H4 (cell line): ENCODE measurements around the gene SLC12A7. TPM values are rescaled to one million over a fixed set of nuclear protein-coding genes. Genes with fewer than 3 reads are reported as not detected.
"Not testable (repeated sequence)": the region's sequence is repeated elsewhere in the genome, so short reads cannot be mapped to it uniquely, and the experiment has no call there.

ENCODE experiments used
- DNase-seq: peaks from one replicate; pipeline ENCODE4 v3.0.0-alpha.2; 2015; ENCODE audit warnings: low spot score
- total RNA-seq: library from RNA; depleted of rRNA; stranded (reverse); fragments of >200 nt; shearing (Covaris generic); gene quantifications from 2 replicates; pipeline ENCODE4 v1.2.3, GENCODE V29; 2014; rRNA removed

Gene SLC12A7
- total RNA-seq, 1 experiment from 2014 or later = 8.8 TPM

- DNase-seq = no peak
Measured at GRCh38 chr5:1007681-1008450, 104.0 kb downstream of the SLC12A7 start.

DNA sequence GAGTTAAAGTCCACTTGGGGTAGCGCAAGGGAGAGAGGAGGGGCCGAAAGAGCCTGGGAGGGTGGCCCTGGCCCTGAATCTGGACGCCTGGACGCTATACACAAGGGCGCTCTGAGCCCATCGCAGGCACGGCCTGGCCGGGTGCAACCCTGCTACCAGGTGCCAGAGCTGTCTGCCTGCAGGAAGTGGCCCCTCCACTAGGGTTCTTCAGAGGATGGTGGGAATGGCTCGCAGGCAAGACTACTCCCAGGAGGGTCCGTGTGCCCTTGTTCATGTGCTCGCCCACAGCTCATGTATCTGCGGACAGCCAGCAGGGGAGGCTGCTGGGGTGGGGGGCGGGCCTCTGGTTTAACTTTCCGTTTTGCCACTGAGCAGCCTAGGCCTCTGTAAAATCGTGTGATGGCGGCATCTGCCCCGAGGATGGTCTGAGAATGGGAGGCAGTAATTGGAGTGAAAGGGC is 104.6 kb downstream of the SLC12A7 start:
- no peak for DNase-seq

- DNase-seq = no peak
Measured at GRCh38 chr5:1006656-1007071, 105.2 kb downstream of the SLC12A7 start.

- DNase-seq = no peak
Measured at GRCh38 chr5:1005904-1006655, 105.8 kb downstream of the SLC12A7 start.

DNA sequence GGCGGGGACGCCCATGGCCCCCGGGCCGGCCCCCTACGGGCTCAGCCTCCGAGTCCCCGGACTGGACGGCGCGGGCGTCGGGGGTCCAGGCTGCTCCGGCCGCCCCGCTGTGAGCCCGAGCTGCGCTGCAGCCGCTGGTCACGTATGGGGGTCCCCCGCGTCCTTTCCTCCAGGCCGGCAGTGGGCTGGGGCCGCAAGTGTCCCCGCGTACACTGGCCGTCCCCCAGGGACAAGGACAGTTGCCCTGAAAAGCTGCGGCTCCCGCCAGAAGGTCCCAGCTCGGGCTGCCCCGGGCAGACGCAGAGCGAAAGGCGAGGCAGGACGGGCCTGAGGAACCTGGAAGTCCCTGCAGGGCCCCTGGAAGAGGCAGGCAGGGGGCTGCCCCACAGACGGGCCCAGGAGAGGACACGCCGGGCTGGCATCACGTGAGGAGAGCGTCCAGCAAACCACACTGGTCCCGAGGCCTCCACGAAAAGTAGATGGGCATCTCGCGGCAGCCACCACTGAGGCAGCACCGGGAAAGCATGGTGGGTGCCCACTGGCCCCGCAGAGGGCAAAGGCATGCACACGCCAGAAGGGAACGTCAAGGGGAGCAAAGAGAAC is 106.5 kb downstream of the SLC12A7 start:
- no peak for DNase-seq

DNA sequence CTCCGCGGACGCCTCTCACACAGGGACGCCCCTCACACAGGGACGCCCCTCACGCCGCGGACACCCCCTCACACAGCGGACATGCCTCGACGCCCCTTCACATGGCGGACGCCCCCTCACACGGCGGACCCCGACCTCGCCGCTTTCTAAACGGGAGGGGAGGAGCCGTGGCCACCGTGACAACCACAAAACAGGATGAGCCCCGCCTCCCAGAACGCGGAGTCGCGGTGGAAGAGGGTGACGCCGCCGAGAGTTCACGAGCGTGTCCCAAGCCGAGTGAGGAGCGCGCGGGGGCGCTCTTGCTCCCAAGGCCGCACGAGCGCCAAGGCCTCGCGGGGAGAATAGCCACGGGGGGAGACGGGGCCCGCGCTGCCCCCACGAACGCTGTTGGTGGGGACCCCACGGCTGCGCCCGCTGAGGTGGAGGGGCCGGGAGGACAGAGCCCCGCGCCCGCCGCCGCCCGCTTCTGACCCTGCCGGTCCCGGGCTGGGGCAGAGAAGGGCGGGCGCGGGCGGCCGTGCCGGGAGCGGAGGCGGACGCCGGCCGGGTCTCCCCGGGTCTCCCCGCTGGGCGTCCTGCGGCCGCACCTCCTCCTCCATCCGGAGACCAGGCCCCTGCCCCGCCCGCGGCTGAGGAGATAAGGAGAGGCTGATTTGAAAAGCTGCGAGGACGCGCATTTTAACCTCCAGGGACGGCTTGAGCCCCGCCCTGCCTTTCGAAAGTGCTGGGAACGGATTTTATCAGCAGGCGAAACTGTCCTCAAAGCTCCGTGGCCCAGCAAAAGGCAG is 107.2 kb downstream of the SLC12A7 start:
- no peak for DNase-seq

DNA sequence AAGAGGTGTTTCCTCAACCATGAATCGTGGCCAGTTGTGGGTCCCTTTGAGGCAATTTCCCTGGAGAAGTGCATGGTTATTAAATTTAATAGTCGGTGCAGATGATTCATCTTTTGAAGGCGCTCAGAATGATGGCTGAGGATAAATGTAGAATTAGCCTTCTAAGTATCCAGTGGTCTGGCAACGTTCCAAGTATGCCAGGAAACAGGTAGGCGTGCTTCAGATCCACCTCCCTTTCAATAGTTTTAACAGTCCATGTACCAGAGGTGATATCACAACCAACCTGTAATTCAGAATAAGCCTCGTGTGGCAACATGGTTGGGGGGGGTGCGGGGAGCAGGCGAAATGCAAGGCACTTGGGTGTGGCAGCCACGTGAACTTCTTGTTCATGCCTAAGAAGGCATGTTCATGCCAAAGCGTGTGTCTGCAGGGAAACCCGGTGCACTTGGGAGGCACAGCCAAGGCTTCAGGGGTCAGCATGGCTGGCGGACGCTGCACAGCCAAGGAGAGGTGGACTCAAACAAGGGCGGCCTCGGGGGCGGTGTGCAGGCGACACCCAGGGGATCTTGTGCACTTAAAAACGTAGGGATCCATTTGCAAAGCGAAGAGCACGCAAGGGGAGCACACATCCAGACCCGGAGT is 108.4 kb downstream of the SLC12A7 start:
- DNase-seq = no peak

- no peak for DNase-seq
Measured at GRCh38 chr5:1002836-1003235, 109.0 kb downstream of the SLC12A7 start.

DNA sequence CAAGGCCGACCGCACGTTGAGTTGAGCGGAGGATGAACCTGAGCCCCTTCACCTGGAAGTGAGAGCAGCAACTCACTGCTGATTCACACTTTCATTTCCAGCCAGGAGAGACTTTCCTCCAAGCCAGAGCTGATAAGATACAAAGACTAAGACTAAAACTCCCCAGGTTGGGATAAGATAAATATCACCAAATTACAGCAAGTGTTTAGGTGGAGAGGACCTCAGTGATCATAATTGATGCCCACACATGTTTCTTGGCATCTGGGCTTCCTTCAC is 109.7 kb downstream of the SLC12A7 start:
- no peak for DNase-seq

DNA sequence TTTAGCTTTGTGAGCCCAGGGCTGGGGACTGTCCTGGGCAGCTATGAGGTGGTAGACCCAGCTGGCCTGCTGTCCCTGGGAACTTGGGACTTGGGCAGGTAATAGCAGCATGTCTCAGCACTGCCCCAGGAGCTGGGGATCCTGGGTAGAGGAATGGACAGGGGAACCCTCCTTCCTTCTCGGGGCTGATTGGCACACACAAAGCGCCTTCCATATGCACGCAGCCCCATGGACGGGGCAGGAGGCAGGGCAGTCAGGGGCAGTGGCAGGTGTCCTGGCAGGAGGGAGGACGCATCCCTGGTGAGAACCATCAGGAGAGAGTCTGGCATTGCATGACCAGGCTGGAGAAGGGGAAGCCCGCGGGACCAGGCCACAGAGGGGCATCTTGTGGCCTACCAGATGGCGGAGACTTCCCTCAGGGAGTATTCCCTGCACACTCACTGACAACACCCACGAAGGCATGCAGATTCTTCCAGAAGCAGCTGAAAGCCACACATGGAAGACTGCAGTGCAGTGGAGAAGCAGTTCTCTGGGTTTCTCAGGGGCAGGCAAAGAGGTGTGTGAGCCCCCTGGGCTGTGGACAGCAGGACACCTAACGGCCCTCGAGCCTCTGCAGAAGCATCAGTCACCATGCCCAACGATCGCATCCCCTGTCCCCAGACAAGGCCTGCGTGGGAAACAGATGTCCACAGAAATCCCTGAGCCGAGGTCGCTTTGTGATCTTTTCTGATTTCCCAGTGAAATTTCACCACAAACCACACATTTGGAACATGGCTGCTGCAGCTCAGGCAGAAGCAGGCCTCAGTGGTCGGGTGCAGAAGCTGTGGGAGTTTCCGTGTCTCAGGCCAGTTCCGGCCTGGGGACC is 110.2 kb downstream of the SLC12A7 start:
- DNase-seq = no peak

DNA sequence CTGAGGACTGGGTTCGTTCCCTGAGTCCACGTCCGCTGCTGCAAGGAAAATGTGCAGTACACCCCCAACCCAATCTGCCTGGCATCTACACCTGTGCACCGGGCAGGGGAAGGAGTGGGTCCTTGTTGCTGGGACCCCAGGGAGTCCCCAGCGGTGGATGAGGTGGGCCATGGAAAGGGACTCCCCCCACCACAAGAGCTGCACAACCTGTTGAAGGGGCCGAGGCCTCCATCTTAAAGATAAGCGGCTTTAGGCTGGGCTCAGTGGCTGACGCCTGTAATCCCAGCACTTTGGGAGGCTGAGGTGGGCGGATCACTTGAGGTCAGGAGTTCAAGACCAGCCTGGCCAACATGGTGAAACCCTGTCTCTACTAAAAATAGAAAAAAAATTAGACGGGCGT is 111.0 kb downstream of the SLC12A7 start:
- DNase-seq = not testable (repeated sequence)

Other genes starting within 250 kb of the SLC12A7 start
- 16.7 and 17.4 TPM in 2 replicates for gene BRD9, start 219.3 kb downstream of the SLC12A7 start, total RNA-seq
- 52.1 and 54.2 TPM in 2 replicates for gene TRIP13, start 219.2 kb downstream of the SLC12A7 start, total RNA-seq
- 0.43 and 2.8 TPM in 2 replicates for gene NKD2, start 103.3 kb downstream of the SLC12A7 start, total RNA-seq
- gene SLC6A19, start 89.5 kb upstream of the SLC12A7 start, total RNA-seq = not detected in 2 replicates
- gene SLC6A18, start 113.3 kb upstream of the SLC12A7 start, total RNA-seq = not detected in 2 replicates
- 0.04 and 0.23 TPM in 2 replicates for gene TERT, start 183.0 kb upstream of the SLC12A7 start, total RNA-seq
- gene CLPTM1L, start 233.0 kb upstream of the SLC12A7 start, total RNA-seq = 196 and 214 TPM in 2 replicates